ENCODE data around the gene CILP.

DNA sequence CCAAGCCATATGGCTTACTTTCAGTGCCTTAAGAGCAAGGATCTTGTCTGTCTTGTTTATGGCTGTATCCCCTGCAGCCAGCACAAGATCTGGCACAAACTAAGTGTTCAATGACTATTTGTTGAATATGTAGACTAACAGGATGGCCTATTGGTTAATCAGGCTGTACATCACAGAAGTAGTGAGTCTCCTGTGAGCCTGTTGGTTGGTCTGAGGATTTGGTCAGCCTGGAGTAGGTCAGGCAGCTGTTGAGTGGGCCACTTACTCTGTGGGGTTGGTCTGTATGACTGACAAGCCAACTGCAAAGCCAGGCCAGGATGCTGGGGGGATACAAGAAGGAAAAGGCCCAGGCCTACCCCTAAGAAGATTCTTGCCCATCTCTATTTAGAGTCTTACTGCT is 33.4 kb upstream of the CILP start:
- TF ChIP-seq POLR2AphosphoS5 (IDR thresholded peaks at IDR 0.05) (no peak), POLR2A (IDR thresholded peaks at IDR 0.05) (no peak), EP300 (IDR thresholded peaks at IDR 0.05) (no peak)
- TF ChIP-seq, protein P1, sequence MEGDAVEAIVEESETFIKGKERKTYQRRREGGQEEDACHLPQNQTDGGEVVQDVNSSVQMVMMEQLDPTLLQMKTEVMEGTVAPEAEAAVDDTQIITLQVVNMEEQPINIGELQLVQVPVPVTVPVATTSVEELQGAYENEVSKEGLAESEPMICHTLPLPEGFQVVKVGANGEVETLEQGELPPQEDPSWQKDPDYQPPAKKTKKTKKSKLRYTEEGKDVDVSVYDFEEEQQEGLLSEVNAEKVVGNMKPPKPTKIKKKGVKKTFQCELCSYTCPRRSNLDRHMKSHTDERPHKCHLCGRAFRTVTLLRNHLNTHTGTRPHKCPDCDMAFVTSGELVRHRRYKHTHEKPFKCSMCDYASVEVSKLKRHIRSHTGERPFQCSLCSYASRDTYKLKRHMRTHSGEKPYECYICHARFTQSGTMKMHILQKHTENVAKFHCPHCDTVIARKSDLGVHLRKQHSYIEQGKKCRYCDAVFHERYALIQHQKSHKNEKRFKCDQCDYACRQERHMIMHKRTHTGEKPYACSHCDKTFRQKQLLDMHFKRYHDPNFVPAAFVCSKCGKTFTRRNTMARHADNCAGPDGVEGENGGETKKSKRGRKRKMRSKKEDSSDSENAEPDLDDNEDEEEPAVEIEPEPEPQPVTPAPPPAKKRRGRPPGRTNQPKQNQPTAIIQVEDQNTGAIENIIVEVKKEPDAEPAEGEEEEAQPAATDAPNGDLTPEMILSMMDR (IDR thresholded peaks at IDR 0.05): no peak

All from sigmoid colon (tissue), 4 donors.